Natural killer cell (primary cell): ENCODE data around the gene LAMC1. TPM values are rescaled to one million over a fixed set of nuclear protein-coding genes. Genes with fewer than 3 reads are reported as not detected.

ENCODE experiments used
- ATAC-seq, 3 donors: fragments of 150-1000 bp in 2 of 3; fragments of 200-7000 bp in 1 of 3; cut with Tn5 transposase; 1 replicate in 1 of 3; 2 replicates in 2 of 3; pipeline ENCODE4 v1.10.0; 2021; ENCODE audit warnings: mild to moderate bottlenecking in 2 of 3, moderate library complexity in 2 of 3
- DNase-seq, 2 donors: peaks; one replicate each; pipeline versions ENCODE4 v3.0.0 to v3.0.0-alpha.2; 2013 to 2021; ENCODE audit warnings: mixed read lengths in 1 of 2
- H3K27ac ChIP-seq: one replicate; pipeline ENCODE4 v1.5.1; 2013; ENCODE audit warnings: mild to moderate bottlenecking, low read length
- H3K27me3 ChIP-seq: one replicate; pipeline ENCODE4 v1.6.1; 2013; ENCODE audit warnings: low read length; ENCODE audit not compliant: control insufficient read depth, insufficient read depth
- H3K36me3 ChIP-seq: one replicate; pipeline ENCODE4 v1.6.1; 2013; ENCODE audit warnings: low read length; ENCODE audit not compliant: control insufficient read depth, insufficient read depth
- H3K4me1 ChIP-seq: one replicate; pipeline ENCODE4 v1.6.1; 2013; ENCODE audit warnings: low read length; ENCODE audit not compliant: control insufficient read depth, insufficient read depth
- H3K4me3 ChIP-seq: one replicate; pipeline ENCODE4 v1.5.1; 2013; ENCODE audit warnings: low read length
- H3K9me3 ChIP-seq: one replicate; pipeline ENCODE4 v1.6.1; 2013; ENCODE audit warnings: low read length; ENCODE audit not compliant: control insufficient read depth, insufficient read depth
- H3K27ac Mint-ChIP-seq, 2 donors: one replicate each; pipeline ENCODE4 v1.8.0; 2022; ENCODE audit warnings: mild to moderate bottlenecking in 2 of 2, mixed read lengths in 2 of 2, moderate library complexity in 1 of 2
- H3K27me3 Mint-ChIP-seq, 2 donors: one replicate each; pipeline ENCODE4 v1.8.0; 2022; ENCODE audit warnings: low read depth in 2 of 2, mixed read lengths in 2 of 2
- H3K36me3 Mint-ChIP-seq: one replicate; pipeline ENCODE4 v1.8.0; 2022; ENCODE audit warnings: mixed read lengths
- H3K4me1 Mint-ChIP-seq, 2 donors: one replicate each; pipeline ENCODE4 v1.8.0; 2022; ENCODE audit warnings: mixed read lengths in 2 of 2
- H3K4me3 Mint-ChIP-seq: one replicate; pipeline ENCODE4 v1.8.0; 2022; ENCODE audit warnings: mild to moderate bottlenecking, moderate library complexity, mixed read lengths
- H3K9me3 Mint-ChIP-seq, 2 donors: one replicate each; pipeline ENCODE4 v1.8.0; 2022; ENCODE audit warnings: mixed read lengths in 2 of 2
- CTCF ChIP-seq: fragments of 200-600 bp; IDR thresholded peaks from one replicate; pipeline ENCODE4 v1.8.0; 2022; ENCODE audit warnings: antibody characterized with exemption
- WGBS: methylation state at CpG from one replicate; pipeline ENCODE4 v1.1.7; 2013; ENCODE audit warnings: missing lambda C conversion rate; ENCODE audit not compliant: insufficient coverage; 5-methylcytosine and 5-hydroxymethylcytosine counted together
- intact Hi-C: fragments of 100-400 bp; cut with micrococcal nuclease; formaldehyde crosslinking; loops from one replicate; pipeline ENCODE4 v1.14.2; 2022
- total RNA-seq, 4 donors: library from RNA; stranded (reverse); fragments of 120-200 nt in 1 of 4; gene quantifications; one replicate each; pipeline versions ENCODE4 v1.2.3 to v1.2.4, GENCODE V29; 2013 to 2022

Gene LAMC1
- total RNA-seq, 3 donors from 2014 or later (not counting 1 experiment from before 2014, with no cell fraction given) = 0.33 to 0.66 (median 0.58) TPM

GRCh38 chr1:183074215-183074614, 51.0 kb downstream of the LAMC1 start:
- intact Hi-C loops = no loop called here
- WGBS = 68% methylated on average over 2 of the region's 2 CpGs

GRCh38 chr1:183075861-183076260, 52.6 kb downstream of the LAMC1 start:
- H3K4me3 Mint-ChIP-seq = no peak overlapping the region
- Histone ChIP-seq H3K27me3 (no peaks in the 10 kb centered on the region), H3K4me1 (no peaks in the 10 kb centered on the region), H3K36me3 (no peaks in the 10 kb centered on the region), H3K4me3 (no peak overlapping the region), H3K27ac (no peak overlapping the region), H3K9me3 (no peaks in the 10 kb centered on the region)
- DNase-seq (no peak), ATAC-seq (no peak)
- no peak overlapping the region for H3K27ac Mint-ChIP-seq
- peaks cover 0 to under 1% of the 10 kb centered on the region in 2 donors for H3K4me1 Mint-ChIP-seq
- H3K9me3 Mint-ChIP-seq = no peaks in the 10 kb centered on the region
- H3K36me3 Mint-ChIP-seq = no peaks in the 10 kb centered on the region
- TF ChIP-seq CTCF = no peak
- intact Hi-C loops = no loop called here
- WGBS = 100% methylated on average over 1 of the region's 1 CpG
- H3K27me3 Mint-ChIP-seq = peaks cover 0 to 7% of the 10 kb centered on the region in 2 donors

More at GRCh38 chr1:183074215-183074614, 51.0 kb downstream of the LAMC1 start:
- H3K27me3 Mint-ChIP-seq = peaks cover 0 to 11% of the 10 kb centered on the region in 2 donors
- no peak for DNase-seq
- H3K4me1 Mint-ChIP-seq = peaks cover 0 to 6% of the 10 kb centered on the region in 2 donors
- no peak for TF ChIP-seq CTCF
- no peaks in the 10 kb centered on the region for H3K9me3 ChIP-seq
- H3K36me3 Mint-ChIP-seq = no peaks in the 10 kb centered on the region
- no peak overlapping the region for H3K27ac Mint-ChIP-seq
- no peaks in the 10 kb centered on the region for H3K9me3 Mint-ChIP-seq
- H3K27ac ChIP-seq = no peak overlapping the region
- H3K4me3 ChIP-seq = no peak overlapping the region
- no peaks in the 10 kb centered on the region for H3K4me1 ChIP-seq
- no peaks in the 10 kb centered on the region for H3K36me3 ChIP-seq
- ATAC-seq = no peak
- no peak overlapping the region for H3K4me3 Mint-ChIP-seq
- H3K27me3 ChIP-seq = no peaks in the 10 kb centered on the region

- Histone ChIP-seq H3K27ac (no peak overlapping the region), H3K9me3 (no peaks in the 10 kb centered on the region), H3K4me1 (no peaks in the 10 kb centered on the region), H3K27me3 (no peaks in the 10 kb centered on the region), H3K36me3 (no peaks in the 10 kb centered on the region), H3K4me3 (no peak overlapping the region)
- intact Hi-C loops = no loop called here
- no peak overlapping the region for H3K27ac Mint-ChIP-seq
- no peak for DNase-seq
- 0% methylated on average over 1 of the region's 1 CpG for WGBS
- H3K9me3 Mint-ChIP-seq = no peaks in the 10 kb centered on the region
- no peak for ATAC-seq
- no peaks in the 10 kb centered on the region for H3K4me1 Mint-ChIP-seq
- H3K36me3 Mint-ChIP-seq = no peaks in the 10 kb centered on the region
- H3K4me3 Mint-ChIP-seq = no peak overlapping the region
- no peak for TF ChIP-seq CTCF
- peaks cover 0 to 7% of the 10 kb centered on the region in 2 donors for H3K27me3 Mint-ChIP-seq
Measured at GRCh38 chr1:183077097-183077496, 53.9 kb downstream of the LAMC1 start.

GRCh38 chr1:183079712-183080388, 56.6 kb downstream of the LAMC1 start:
- WGBS = 88% methylated on average over 7 of the region's 8 CpGs
- intact Hi-C loops = no loop called here

More at GRCh38 chr1:183079712-183080388, 56.6 kb downstream of the LAMC1 start:
- Histone ChIP-seq H3K36me3 (no peaks in the 10 kb centered on the region), H3K4me1 (no peaks in the 10 kb centered on the region), H3K4me3 (no peak overlapping the region), H3K9me3 (no peaks in the 10 kb centered on the region), H3K27ac (no peak overlapping the region), H3K27me3 (no peaks in the 10 kb centered on the region)
- DNase-seq (no peak), ATAC-seq (no peak)
- no peaks in the 10 kb centered on the region for H3K9me3 Mint-ChIP-seq
- no peaks in the 10 kb centered on the region for H3K4me1 Mint-ChIP-seq
- H3K27ac Mint-ChIP-seq = no peak overlapping the region
- TF ChIP-seq CTCF = no peak
- H3K36me3 Mint-ChIP-seq = no peaks in the 10 kb centered on the region
- H3K27me3 Mint-ChIP-seq = peaks cover 0 to 7% of the 10 kb centered on the region in 2 donors
- H3K4me3 Mint-ChIP-seq = no peak overlapping the region
